Gastroesophageal sphincter (tissue), 4 donors: Measurements from ENCODE around the gene ZNF48. TPM values are rescaled to one million over a fixed set of nuclear protein-coding genes. Genes with fewer than 3 reads are reported as not detected.

Experiments
- ATAC-seq: fragments of 150-250 bp; one replicate; pipeline ENCODE4 v1.9.1; 2016; ENCODE audit warnings: mild to moderate bottlenecking, moderate library complexity
- H3K27ac ChIP-seq, 4 donors: fragments of 200-600 bp; sonication (generic) in 3 of 4; 1 replicate in 3 of 4; 2 replicates in 1 of 4; pipeline ENCODE4 v1.5.1; 2016 to 2019
- H3K27me3 ChIP-seq: fragments of 200-600 bp; sonication (generic); one replicate; pipeline ENCODE4 v1.5.1; 2019
- H3K36me3 ChIP-seq, 2 donors: fragments of 200-600 bp; sonication (generic); one replicate each; pipeline ENCODE4 v1.5.1; 2019; ENCODE audit warnings: control low read depth in 1 of 2
- H3K4me1 ChIP-seq, 3 donors: fragments of 200-600 bp; sonication (generic); 1 replicate in 2 of 3; 2 replicates in 1 of 3; pipeline ENCODE4 v1.5.1; 2016 to 2019; ENCODE audit warnings: control low read depth in 2 of 3
- H3K4me3 ChIP-seq, 2 donors: fragments of 200-600 bp; sonication (generic); one replicate each; pipeline ENCODE4 v1.5.1; 2019; ENCODE audit warnings: mild to moderate bottlenecking in 1 of 2, moderate library complexity in 1 of 2
- H3K9me3 ChIP-seq, 3 donors: fragments of 200-600 bp; sonication (generic); one replicate each; pipeline ENCODE4 v1.5.1; 2017 to 2019; ENCODE audit warnings: control low read depth in 2 of 3
- EP300 ChIP-seq: sonication (generic); formaldehyde crosslinking; IDR thresholded peaks from one replicate; pipeline ENCODE4 v1.6.1; 2017; ENCODE audit warnings: antibody characterized with exemption, mild to moderate bottlenecking
- POLR2A ChIP-seq, 2 donors: fragments of 450-650 bp; IDR thresholded peaks; one replicate each; pipeline ENCODE4 v1.6.1; 2017; ENCODE audit warnings: antibody characterized with exemption in 2 of 2, mild to moderate bottlenecking in 2 of 2, moderate library complexity in 1 of 2
- POLR2AphosphoS5 ChIP-seq: sonication (generic); formaldehyde crosslinking; IDR thresholded peaks from one replicate; pipeline ENCODE4 v1.6.1; 2017; ENCODE audit warnings: antibody characterized with exemption
- whole genome bisulfite sequencing, 2 donors: methylation state at CpG; one replicate each; pipeline ENCODE4 v1.1.5; 2018; ENCODE audit warnings: low coverage in 1 of 2; 5-methylcytosine and 5-hydroxymethylcytosine counted together
- total RNA-seq, 4 donors: library from RNA; depleted of rRNA; stranded (reverse); fragments of >200 nt; gene quantifications; one replicate each; pipeline ENCODE4 v1.1.0, GENCODE V29; 2016
- TF ChIP-seq, protein P1 (sequence below), 4 experiments: fragments of 200-600 bp in 2 of 4; fragments of 450-650 bp in 2 of 4; sonication (generic) in 1 of 4; IDR thresholded peaks; one replicate each; pipeline ENCODE4 v1.5.1; 2017 to 2019; ENCODE audit warnings: antibody characterized with exemption in 4 of 4, mild to moderate bottlenecking in 2 of 4, moderate library complexity in 2 of 4

ZNF48 gene
- total RNA-seq, 4 donors from 2014 or later = 7.9 to 17.5 (median 12.2) TPM

DNA sequence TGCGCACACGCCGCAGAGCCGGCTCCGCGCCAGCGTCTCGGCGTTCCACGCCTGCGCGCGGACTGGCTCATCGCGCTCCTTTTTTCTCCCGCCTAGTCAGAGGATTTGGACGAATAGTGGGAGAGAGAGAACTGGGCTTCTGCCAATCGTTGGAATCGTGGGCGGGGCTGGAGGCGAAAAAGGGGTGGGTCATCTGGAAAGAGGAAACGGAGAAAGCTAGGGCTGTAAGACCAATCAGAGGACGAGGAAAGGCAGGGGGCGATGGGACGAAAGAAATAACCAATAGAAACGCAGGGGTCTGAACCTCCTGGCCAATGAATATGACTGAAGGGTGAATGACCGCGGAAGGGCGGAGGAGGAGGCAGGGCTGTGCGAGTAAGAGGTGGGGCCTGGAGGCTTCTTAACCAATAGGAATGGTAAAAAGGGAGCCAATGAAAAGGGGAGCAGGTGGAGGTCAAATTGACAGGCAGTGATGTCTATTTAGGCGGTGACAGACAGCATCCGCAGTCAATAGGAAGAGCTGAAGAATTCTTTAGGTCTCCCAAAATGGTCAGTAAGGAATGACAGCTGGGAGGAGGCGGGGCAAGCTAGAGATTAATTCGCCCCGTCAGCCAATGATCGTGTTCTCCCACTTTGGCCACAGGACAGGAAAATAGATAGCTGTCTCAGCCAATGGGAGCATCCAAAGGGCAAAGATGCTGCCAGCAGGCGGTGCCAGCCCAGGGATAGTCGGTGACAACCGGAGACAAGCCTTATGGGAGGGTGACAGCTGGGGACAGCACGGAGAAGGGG, 24.6 kb upstream of the ZNF48 start, which contains the start of gene TBC1D10B:
TSS of gene TBC1D10B (minus strand) at position 39 of the 792 bp plus-strand sequence. CDS start 311 bp downstream, outside the sequence.
- WGBS, 2 donors = 0 to 1% methylated on average over 11 to 16 of the region's 40 CpGs
- Histone ChIP-seq H3K36me3 (peaks cover 0 to 8% of the 10 kb centered on the region in 2 donors), H3K4me1 (peaks cover 0 to 46% (median 21%) of the 10 kb centered on the region in 3 donors), H3K27ac (peak within 1 kb of the TSS; percentile 70 to 97 (median 92)), H3K27me3 (no peaks in the 10 kb centered on the region), H3K4me3 (peak within 1 kb of the TSS; percentile 92 to 97), H3K9me3 (no peaks in the 10 kb centered on the region)
- no peak for TF ChIP-seq POLR2A (IDR thresholded peaks at IDR 0.05)
- no peak for TF ChIP-seq EP300
- TF ChIP-seq, protein P1, sequence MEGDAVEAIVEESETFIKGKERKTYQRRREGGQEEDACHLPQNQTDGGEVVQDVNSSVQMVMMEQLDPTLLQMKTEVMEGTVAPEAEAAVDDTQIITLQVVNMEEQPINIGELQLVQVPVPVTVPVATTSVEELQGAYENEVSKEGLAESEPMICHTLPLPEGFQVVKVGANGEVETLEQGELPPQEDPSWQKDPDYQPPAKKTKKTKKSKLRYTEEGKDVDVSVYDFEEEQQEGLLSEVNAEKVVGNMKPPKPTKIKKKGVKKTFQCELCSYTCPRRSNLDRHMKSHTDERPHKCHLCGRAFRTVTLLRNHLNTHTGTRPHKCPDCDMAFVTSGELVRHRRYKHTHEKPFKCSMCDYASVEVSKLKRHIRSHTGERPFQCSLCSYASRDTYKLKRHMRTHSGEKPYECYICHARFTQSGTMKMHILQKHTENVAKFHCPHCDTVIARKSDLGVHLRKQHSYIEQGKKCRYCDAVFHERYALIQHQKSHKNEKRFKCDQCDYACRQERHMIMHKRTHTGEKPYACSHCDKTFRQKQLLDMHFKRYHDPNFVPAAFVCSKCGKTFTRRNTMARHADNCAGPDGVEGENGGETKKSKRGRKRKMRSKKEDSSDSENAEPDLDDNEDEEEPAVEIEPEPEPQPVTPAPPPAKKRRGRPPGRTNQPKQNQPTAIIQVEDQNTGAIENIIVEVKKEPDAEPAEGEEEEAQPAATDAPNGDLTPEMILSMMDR (IDR thresholded peaks at IDR 0.05) = peak in 2 of 4 experiments; percentile 20 to 35
- TF ChIP-seq POLR2AphosphoS5 = peak; percentile 53
- peak; percentile 94 for ATAC-seq

DNA sequence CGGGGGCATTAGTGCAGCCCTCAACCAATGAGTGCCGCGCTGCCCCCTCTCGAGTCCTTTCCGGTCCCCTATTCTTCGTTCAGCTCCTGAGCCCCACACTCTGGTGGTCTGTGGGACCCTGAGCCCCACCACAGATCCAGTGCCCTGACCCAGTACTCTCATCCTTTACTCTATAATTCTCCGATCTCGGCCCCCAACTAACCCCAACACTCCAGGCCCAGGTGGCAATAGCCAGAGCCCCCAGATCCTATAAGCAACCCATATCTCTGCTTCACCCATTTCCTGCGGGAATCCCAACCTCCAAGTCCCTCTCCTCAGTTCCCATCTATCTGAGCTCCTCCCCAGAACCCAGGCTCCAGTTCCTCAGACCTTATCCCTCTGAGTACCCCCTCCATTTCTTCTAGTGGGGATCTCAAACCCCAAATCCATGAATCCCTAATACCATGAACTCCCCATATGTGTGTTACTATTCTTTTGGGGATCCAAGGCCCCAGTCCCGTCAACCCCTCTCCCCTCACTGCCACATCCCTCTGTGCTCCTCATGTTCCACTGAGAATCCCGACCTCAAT, 23.9 kb upstream of the ZNF48 start:
- H3K9me3 ChIP-seq = no peaks in the 10 kb centered on the region
- H3K36me3 ChIP-seq = peaks cover 0 to 1% of the 10 kb centered on the region in 2 donors
- H3K4me1 ChIP-seq = peaks cover 0 to 40% (median 21%) of the 10 kb centered on the region in 3 donors
- peak overlapping the region; percentile 42 to 53 for H3K4me3 ChIP-seq
- H3K27me3 ChIP-seq = no peaks in the 10 kb centered on the region
- TF ChIP-seq POLR2AphosphoS5 = no peak
- TF ChIP-seq, protein P1 (IDR thresholded peaks at IDR 0.05) = peak in 1 of 4 experiments; percentile 16
- TF ChIP-seq EP300 = no peak
- peak in 1 of 2 donors; percentile 21 for TF ChIP-seq POLR2A (IDR thresholded peaks at IDR 0.05)
- ATAC-seq = no peak
- peak overlapping the region; percentile 70 to 96 (median 88) for H3K27ac ChIP-seq
- WGBS, 2 donors = 16 to 39% methylated on average over 3 to 6 of the region's 11 CpGs

DNA sequence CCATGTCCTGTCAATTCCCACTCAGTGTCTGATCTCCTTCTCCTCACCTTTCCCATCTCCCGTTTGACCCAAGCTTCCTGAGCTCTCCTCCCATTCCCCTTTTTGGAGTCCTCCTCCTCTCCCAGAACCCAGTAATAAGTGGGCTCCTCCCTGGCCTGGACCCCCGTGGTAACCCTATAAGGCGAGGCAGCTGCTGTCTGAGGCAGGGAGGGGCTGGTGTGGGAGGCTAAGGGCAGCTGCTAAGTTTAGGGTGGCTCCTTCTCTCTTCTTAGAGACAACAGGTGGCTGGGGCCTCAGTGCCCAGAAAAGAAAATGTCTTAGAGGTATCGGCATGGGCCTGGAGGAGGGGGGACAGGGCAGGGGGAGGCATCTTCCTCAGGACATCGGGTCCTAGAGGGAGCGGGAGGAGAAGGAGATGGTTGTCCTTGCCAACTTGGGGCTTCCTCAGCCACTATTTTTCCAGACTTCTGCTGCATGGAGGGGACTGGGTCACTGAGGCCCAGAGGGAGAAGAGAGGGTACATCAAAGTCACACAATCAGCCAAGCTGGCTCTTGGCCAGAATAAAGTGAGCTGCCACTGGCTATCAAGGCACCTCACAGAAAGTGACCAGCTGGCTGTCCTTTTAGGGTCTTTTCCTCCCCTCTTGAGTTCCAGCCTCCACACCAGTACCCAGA, 23.0 kb upstream of the ZNF48 start:
- Histone ChIP-seq H3K36me3 (no peaks in the 10 kb centered on the region), H3K9me3 (no peaks in the 10 kb centered on the region), H3K4me1 (peaks cover 0 to 40% (median 20%) of the 10 kb centered on the region in 3 donors), H3K27me3 (no peaks in the 10 kb centered on the region), H3K4me3 (no peak overlapping the region), H3K27ac (peak overlapping the region in 2 of 4 donors; percentile 86 to 91)
- TF ChIP-seq EP300 (no peak), POLR2AphosphoS5 (no peak), POLR2A (IDR thresholded peaks at IDR 0.05) (no peak)
- TF ChIP-seq, protein P1 (IDR thresholded peaks at IDR 0.05) = no peak
- ATAC-seq = no peak
- WGBS, 2 donors = 66% methylated on average over 6 of the region's 6 CpGs; no CpG with 5 or more reads in 1 of the 2 donors

DNA sequence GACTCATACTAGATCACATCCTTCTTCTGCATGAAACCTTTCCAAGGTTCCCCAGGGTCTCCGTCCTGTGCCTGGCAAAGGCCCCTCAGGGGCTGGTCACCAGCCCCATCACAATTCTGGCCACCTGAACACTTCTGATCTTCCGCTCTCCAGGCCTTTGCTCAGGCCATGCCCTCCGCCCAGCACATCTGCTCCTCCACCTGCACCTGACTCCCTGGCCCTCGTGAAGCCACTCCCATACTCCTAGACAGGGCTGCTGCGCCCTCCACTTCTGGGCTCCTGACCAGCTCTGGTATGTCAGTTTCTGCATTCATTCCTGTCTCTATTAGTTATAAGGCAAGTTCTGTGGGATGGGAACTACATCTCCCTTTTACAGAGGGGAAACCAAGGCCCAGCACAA, 22.5 kb upstream of the ZNF48 start:
- no peaks in the 10 kb centered on the region for H3K27me3 ChIP-seq
- 86 to 87% methylated on average over 1 to 5 of the region's 5 CpGs for WGBS, 2 donors
- TF ChIP-seq, protein P1 (IDR thresholded peaks at IDR 0.05) = no peak
- no peak for TF ChIP-seq POLR2AphosphoS5
- TF ChIP-seq EP300 = no peak
- TF ChIP-seq POLR2A (IDR thresholded peaks at IDR 0.05) = no peak

More for the DNA sequence above, 22.5 kb upstream of the ZNF48 start:
- no peak for ATAC-seq
- peaks cover 0 to 40% (median 15%) of the 10 kb centered on the region in 3 donors for H3K4me1 ChIP-seq
- no peaks in the 10 kb centered on the region for H3K36me3 ChIP-seq
- H3K9me3 ChIP-seq = no peaks in the 10 kb centered on the region
- H3K4me3 ChIP-seq = no peak overlapping the region
- no peak overlapping the region for H3K27ac ChIP-seq
